ENCODE data around the gene ZNF202. TPM values are rescaled to one million over a fixed set of nuclear protein-coding genes. Genes with fewer than 3 reads are reported as not detected.
A peak's percentile ranks its signal among the peaks of the same experiment; 100 is the strongest.

ZNF202 gene
- total RNA-seq = 10.5 and 20.1 TPM in 2 replicates

GRCh38 chr11:123741159-123742030 is at the start of gene ZNF202:
TSS of gene ZNF202 (minus strand) at chr11:123741660. CDS start at chr11:123730888, 10,772 bp downstream.
- Histone ChIP-seq H3K4me3 (ENCODE audit: low read depth, low read length) (peak within 1 kb of the TSS; percentile 86), H3K27me3 (ENCODE audit: control insufficient read depth, insufficient read depth, low read length) (no peaks in the 10 kb centered on the region), H3K36me3 (ENCODE audit: control insufficient read depth, insufficient read depth, low read length) (no peaks in the 10 kb centered on the region)
- peak; percentile 42 for DNase-seq (ENCODE audit: low read depth)
- TF ChIP-seq CTCF (IDR thresholded peaks at IDR 0.05; ENCODE audit: insufficient read depth, low read length, poor library complexity, severe bottlenecking) = peak; percentile 0

- DNase-seq (ENCODE audit: low read depth) = no peak
- Histone ChIP-seq H3K36me3 (ENCODE audit: control insufficient read depth, insufficient read depth, low read length) (no peaks in the 10 kb centered on the region), H3K27me3 (ENCODE audit: control insufficient read depth, insufficient read depth, low read length) (no peaks in the 10 kb centered on the region), H3K4me3 (ENCODE audit: low read depth, low read length) (no peak overlapping the region)
- TF ChIP-seq CTCF (IDR thresholded peaks at IDR 0.05; ENCODE audit: insufficient read depth, low read length, poor library complexity, severe bottlenecking) = no peak
Observed at GRCh38 chr11:123783536-123783935, 42.1 kb upstream of the ZNF202 start.

GRCh38 chr11:123778511-123778910 is 37.1 kb upstream of the ZNF202 start:
- H3K4me3 ChIP-seq (ENCODE audit: low read depth, low read length) = no peak overlapping the region
- H3K36me3 ChIP-seq (ENCODE audit: control insufficient read depth, insufficient read depth, low read length) = no peaks in the 10 kb centered on the region
- no peak for TF ChIP-seq CTCF (IDR thresholded peaks at IDR 0.05; ENCODE audit: insufficient read depth, low read length, poor library complexity, severe bottlenecking)
- no peaks in the 10 kb centered on the region for H3K27me3 ChIP-seq (ENCODE audit: control insufficient read depth, insufficient read depth, low read length)
- DNase-seq (ENCODE audit: low read depth) = no peak

- no peak overlapping the region for H3K4me3 ChIP-seq (ENCODE audit: low read depth, low read length)
- no peak for TF ChIP-seq CTCF (IDR thresholded peaks at IDR 0.05; ENCODE audit: insufficient read depth, low read length, poor library complexity, severe bottlenecking)
Observed at GRCh38 chr11:123775715-123776549, 34.5 kb upstream of the ZNF202 start.

GRCh38 chr11:123775289-123775688 is 33.8 kb upstream of the ZNF202 start:
- H3K36me3 ChIP-seq (ENCODE audit: control insufficient read depth, insufficient read depth, low read length) = no peaks in the 10 kb centered on the region
- no peak for TF ChIP-seq CTCF (IDR thresholded peaks at IDR 0.05; ENCODE audit: insufficient read depth, low read length, poor library complexity, severe bottlenecking)
- no peak for DNase-seq (ENCODE audit: low read depth)
- no peaks in the 10 kb centered on the region for H3K27me3 ChIP-seq (ENCODE audit: control insufficient read depth, insufficient read depth, low read length)
- no peak overlapping the region for H3K4me3 ChIP-seq (ENCODE audit: low read depth, low read length)

More at GRCh38 chr11:123775715-123776549, 34.5 kb upstream of the ZNF202 start:
- H3K36me3 ChIP-seq (ENCODE audit: control insufficient read depth, insufficient read depth, low read length) = no peaks in the 10 kb centered on the region
- no peaks in the 10 kb centered on the region for H3K27me3 ChIP-seq (ENCODE audit: control insufficient read depth, insufficient read depth, low read length)
- DNase-seq (ENCODE audit: low read depth) = no peak

All from kidney epithelial cell (primary cell).